Hepatocyte (in vitro differentiated cells): ENCODE measurements around the gene SMTN.

Experiments
- EZH2 ChIP-seq: fragments of 200-600 bp; sonication (generic); IDR thresholded peaks from 2 replicates; pipeline ENCODE4 v1.6.1; 2016; ENCODE audit warnings: antibody characterized with exemption, mild to moderate bottlenecking, borderline replicate concordance
- EZH2phosphoT487 ChIP-seq: fragments of 200-600 bp; sonication (generic); IDR thresholded peaks from one replicate; pipeline ENCODE4 v1.6.1; 2018; ENCODE audit warnings: antibody characterized with exemption, mild to moderate bottlenecking, low read depth, moderate library complexity; ENCODE audit not compliant: unreplicated experiment, severe bottlenecking
- TF ChIP-seq, protein P1 (sequence below): fragments of 200-600 bp; sonication (generic); IDR thresholded peaks from 2 replicates; pipeline ENCODE4 v1.5.1; 2016; ENCODE audit warnings: antibody characterized with exemption, mild to moderate bottlenecking; ENCODE audit not compliant: poor library complexity

GRCh38 chr22:31092161-31092560 is 11.0 kb downstream of the SMTN start:
- TF ChIP-seq, protein P1, sequence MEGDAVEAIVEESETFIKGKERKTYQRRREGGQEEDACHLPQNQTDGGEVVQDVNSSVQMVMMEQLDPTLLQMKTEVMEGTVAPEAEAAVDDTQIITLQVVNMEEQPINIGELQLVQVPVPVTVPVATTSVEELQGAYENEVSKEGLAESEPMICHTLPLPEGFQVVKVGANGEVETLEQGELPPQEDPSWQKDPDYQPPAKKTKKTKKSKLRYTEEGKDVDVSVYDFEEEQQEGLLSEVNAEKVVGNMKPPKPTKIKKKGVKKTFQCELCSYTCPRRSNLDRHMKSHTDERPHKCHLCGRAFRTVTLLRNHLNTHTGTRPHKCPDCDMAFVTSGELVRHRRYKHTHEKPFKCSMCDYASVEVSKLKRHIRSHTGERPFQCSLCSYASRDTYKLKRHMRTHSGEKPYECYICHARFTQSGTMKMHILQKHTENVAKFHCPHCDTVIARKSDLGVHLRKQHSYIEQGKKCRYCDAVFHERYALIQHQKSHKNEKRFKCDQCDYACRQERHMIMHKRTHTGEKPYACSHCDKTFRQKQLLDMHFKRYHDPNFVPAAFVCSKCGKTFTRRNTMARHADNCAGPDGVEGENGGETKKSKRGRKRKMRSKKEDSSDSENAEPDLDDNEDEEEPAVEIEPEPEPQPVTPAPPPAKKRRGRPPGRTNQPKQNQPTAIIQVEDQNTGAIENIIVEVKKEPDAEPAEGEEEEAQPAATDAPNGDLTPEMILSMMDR = no peak
- TF ChIP-seq EZH2phosphoT487 = no peak
- TF ChIP-seq EZH2 = no peak
